HG02840 (cell line): ENCODE data around the gene ANKUB1.

Experiments used
- ATAC-seq: cut with Tn5 transposase; IDR thresholded peaks from one replicate; pipeline ENCODE4 v1.9.1; 2021; ENCODE audit warnings: mild to moderate bottlenecking, moderate library complexity, moderate number of reproducible peaks; ENCODE audit not compliant: unreplicated experiment, low FRiP score

Gene ANKUB1

DNA sequence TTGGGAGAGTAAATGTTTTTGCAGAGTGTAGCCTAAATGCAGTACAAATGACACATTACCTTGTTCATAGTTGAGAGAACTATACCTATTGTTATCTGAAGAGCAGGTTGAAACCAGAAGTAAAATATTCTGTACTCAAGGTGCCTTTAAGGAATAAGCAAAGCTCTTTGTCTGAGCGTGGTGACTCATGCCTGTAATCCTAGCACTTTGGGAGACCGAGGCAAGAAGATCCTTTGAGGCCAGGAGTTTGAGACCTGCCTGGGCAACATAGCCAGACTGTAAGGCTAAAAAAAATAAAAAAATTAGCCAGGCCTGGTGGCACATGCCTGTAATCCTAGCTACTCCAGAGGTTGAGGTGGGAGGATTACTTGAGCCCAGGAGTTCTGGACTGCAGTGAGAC lies 18.5 kb upstream of the ANKUB1 start:
- no peak for ATAC-seq

DNA sequence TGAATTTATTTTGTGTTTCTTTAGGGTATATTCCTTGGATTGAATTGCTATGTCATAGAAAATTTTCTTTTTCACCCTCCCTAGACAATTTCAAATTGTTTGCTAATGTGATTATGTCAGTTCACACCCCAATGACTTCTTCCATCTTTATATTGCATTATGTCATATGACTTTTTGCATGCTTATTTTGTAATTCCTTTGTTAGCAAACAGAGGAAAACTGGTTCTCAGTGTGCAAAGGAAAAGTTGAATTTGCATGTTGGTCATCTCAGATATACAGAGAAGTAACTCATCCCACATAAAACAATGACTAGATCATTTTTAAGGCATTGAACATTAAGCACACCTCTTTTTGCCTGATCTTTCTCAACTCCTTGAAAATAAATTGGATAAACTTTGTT lies 17.3 kb upstream of the ANKUB1 start:
- ATAC-seq: no peak

DNA sequence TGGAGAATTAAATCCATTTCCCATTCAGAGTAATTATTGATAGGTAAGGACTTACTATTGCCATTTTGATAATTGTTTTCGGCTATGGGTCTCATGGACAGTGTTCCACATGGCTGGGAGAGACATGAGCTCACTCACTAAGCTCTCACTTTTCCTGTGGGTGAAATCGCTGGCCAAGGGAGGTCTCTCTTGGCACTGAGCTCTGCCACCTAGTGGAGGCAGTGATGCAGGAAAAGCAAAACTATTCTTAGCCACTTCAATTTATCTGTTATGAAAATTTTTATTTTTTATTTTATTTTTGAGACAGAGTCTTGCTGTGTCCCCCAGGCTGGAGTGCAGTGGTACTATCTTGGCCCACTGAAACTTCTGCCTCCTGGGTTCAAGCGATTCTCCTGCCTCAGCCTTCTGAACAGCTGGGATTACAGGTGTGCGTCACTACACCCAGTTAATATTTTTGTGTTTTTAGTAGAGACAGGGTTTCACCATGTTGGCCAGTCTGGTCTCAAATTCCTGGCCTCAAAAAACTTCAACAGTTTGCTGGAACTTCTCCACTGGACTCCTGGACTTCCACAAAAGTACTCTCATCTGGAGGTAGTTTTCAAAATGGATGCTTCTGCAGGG lies 16.0 kb upstream of the ANKUB1 start:
- ATAC-seq: no peak

DNA sequence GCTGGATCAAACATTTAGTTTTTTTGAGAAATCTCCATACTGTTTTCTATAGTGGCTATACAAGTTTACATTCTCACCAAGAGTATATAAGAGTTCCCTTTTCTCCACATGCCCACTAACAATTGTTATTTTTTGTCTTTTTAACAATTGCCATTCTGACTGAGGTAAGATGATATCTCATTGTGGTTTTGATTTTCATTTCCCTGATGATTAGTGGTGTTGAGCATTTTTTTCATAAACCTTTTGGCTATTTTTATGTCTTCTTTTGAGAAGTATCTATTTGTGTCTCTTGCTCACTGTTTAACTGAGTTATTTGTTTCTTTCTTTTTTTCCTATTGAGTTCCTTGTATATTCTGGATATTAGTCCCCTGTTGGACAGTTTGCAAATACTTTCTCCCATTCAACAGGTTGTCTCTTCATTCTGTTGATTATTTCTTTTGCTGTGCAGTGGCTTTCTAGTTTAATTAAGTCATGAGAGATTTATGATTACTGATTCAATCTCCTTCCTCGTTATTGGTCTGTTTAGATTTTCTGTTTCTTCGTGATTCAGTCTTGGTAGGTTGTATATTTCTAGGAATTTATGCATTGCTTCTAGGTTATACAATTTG lies 13.9 kb upstream of the ANKUB1 start:
- ATAC-seq: no peak

DNA sequence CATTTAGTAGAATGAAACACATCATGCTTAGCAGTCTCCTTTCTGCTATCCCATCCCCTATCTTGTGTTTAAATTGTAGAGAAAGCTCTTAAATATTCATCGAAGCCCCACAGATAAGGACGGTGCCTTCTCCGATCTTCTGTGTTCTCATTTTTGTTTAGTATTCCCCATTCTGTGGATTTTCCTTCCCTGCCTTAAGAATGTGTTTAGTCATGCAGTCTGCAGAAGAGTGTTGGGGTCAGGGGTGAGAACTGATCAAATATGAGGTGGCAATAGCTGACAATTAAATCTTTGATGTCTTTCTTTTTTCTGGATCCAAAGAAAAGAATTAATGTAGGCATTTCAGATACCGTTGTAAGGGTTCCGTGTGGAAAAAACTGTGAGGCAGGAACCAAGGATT lies 9.3 kb upstream of the ANKUB1 start:
- no peak for ATAC-seq

DNA sequence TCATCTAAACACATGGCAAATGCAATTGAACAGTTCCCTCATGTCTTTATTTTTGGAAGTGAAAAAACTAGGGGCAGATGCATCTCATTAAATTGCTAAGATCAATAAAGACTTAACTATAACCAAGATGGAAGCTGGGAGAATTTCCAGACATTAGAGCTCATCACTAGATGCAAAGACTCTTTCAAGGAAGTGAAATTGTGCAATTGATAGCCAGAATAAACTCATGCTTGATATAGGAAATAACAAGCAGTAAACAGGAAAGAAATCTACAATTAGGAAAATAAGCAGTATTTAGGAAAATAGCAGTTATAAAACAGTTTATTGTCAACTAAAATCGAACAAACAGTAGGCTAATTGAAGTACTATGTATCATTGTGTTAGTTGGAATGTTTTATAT lies 8.8 kb upstream of the ANKUB1 start:
- no peak for ATAC-seq

DNA sequence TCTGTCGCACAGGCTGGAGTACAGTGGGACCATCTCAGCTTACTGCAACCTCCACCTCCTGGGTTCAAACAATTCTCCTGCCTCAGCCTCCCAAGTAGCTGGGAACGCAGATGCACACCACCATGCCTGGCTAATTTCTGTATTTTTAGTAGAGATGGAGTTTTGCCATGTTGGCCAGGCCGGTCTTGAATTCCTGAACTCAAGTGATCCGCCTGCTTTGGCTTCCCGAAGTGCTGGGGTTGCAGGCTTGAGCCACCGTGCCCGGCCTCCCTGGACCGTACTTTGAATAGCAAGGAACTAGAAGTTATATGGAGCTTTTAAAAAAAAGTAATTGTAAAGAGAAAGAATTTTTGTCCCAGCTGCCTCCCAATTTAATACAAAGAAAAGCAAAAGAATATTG lies 8.3 kb upstream of the ANKUB1 start:
- no peak for ATAC-seq

DNA sequence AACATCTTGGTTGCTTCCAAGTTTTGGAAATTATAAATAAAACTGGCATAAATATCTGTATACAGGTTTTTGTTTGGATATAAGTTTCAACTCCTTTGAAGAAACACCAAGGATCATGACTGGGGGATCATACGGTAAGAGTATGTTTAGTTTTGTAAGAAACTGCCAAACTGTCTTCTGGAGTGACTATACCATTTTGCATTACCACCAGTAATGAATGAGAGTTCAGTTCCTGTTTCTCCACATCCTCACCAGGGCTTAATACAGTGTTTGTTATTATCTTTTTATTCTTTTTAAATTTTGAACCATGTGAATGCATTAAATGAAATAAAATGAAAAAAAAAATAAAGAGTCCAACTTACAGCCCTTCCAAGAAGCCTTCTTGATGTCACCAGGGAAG lies 3.7 kb upstream of the ANKUB1 start:
- no peak for ATAC-seq

DNA sequence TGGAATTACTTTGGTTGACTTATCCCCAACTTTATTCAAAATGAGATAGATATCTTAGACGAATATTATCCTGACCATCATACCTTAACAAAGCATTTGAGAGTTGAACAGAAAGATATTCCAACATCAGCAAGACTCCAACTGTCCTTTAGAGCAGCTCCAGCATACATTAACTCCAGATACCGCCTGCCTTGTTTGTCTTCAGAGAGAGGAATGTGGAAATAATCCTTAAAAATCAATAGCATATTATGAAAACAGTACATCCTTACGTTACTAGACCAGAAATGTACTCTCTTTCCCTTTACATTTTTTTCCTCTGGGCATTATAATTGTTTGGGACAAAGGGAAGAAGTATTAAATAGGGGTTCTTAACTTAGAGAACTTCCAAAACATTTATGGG lies 1.7 kb downstream of the ANKUB1 start:
- no peak for ATAC-seq

DNA sequence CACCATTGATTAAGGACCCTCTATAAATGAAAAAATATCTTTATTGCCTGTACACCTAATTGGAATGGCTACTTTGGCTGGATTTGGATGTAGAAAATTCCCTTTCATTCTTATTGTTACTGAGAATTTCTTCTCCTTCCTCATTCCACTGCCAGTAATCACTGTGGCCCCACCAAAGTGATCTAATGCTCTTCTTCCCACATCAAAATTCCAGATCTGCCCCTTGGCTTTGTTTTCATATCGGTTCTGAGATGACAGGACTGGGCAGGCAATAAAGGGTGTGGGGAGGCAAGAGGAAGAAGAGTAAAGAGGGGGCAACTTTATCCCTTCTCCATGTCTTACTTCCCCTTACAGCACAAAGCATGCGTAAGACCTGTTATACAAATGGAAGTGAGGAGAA lies 2.1 kb downstream of the ANKUB1 start:
- ATAC-seq: no peak

DNA sequence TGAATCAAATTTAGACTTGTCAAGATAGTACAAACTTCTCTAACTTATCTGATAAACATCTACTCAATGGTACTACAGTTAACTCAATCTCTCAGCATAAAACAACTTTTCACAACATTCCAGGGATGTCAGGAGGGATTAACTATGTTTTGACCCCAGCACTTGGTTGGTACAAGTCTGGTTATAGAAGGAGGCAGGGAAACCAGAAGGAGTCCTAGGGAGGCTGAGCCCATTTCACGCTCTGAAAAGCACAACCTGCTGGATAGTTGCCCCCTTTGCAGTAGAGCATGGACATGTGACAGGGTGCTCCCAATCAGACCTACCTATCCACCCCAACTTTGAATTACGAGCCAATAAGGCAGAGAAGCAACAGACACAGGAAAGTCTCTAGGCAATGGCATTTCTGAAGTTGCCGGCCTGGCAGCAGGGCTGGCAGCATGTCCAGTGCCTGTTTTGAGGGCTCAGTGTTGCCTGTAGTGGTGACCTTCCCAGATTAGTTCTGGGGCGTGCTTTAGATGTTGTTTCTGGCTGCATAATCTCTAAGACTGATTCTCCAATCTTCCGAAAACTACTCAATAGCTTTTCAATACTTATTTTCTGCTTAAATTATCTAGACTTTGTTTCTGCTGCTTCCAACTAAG lies 8.2 kb downstream of the ANKUB1 start:
- no peak for ATAC-seq

DNA sequence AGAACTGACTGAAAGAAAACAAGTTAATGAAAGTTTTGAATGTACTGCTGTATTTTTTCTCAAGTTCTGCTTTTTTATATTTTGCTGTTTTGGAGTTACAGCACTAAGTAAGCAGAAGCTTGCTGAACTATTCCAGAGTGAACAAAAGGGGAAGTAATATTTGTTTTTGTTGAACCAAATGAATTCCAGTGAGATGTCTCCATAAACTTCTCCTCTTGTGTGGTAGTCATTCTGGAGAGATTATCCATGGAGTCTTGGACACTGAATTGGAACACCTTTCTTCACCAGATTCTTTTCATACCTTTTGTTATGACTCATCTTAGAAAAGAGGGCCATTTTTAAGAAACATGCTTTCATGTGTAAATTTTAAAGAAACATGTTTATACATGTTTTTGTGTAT lies 8.8 kb downstream of the ANKUB1 start:
- ATAC-seq: no peak

DNA sequence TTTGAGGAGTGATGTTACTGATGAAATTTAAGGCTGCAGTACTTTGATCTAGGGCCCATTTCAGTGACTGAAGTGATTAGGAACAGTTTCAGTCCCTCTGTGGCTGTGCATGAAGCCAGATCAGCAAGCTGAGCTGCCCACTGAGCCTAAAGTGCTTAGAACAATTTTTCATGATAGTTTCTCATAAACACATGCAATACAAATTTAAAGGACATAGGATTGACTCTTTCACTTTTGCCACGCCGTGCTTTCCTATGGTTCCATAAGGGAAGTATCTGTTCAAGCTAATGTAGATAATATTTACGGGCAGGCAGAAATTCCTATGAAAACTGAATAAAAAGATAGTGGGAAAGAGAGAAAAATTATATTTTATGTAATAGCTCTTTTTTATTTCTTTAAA lies 10.6 kb downstream of the ANKUB1 start:
- no peak for ATAC-seq

DNA sequence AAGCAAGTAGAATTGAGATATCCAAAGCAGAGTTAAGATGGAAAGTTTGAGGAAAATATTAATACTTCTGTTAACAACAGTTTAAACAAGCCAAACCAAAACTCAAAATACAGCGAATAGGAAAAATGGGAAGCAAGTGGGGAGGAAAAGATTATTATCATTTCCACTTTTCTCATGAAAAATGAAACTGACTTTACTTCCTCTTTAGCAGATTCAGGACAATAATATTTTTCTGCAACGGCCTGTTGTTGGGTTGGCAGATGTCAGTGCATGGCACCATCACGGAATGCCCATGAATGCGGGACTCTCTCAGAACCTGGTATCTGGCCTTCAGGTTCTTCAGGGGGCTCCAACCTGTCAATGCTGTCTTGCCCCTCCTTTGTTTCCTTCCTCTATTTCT lies 11.1 kb downstream of the ANKUB1 start:
- ATAC-seq: no peak

DNA sequence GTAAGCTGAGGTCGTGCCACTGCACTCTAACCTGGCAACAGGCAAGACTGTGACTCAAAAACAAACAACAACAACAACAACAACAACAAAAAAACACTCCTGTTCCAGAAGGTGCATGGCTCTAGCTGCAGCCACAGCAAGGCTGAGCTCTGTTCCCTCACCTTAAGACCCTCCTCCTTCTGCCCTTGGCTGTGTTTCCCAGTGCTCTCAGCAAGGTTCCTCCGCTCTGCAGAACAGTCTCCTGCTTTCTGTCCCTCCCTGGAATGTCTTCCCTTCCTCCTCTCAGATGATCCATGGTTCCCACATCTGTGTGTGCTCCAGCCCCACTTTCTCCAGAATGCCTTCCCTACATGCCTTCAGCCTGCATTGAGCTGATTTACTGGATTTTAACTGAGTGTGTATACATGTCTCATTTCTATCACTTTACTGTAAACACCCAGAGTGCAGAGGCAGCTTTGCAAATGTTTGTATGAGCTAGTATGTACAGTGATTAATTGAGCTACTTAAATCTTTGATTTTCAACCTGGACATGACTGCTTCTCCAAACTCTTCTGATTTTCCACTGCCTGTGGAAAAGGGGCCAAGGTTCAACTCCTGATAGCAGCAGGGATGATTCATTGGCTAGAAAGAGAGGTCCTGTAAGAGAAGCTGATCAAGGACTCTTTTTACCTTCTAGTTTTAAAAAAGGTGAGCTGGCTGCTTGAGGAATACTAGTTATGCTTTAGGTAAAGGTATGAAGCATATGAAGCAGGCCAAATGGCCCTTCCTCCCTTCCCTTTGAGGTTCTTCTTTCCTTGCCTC lies 14.7 kb downstream of the ANKUB1 start:
- ATAC-seq: no peak

DNA sequence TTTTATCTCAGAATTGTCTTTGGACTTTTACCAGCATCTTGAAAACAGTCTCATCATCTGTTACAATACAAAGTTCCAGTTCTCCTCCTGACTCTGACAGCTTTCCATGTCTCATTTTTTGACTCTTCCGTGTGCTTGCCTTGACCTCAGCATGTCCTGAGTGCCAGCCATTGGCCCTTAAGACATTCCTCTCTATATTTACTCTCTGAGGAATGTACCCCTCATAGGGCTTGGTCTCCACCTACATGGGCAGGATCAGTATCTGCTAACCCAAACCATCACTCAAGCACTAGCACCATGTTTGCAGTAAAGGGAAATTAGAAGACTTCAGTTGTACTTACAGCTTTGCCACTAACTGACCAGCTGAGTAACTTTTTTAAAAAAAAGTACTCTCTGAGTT lies 16.2 kb downstream of the ANKUB1 start:
- no peak for ATAC-seq

DNA sequence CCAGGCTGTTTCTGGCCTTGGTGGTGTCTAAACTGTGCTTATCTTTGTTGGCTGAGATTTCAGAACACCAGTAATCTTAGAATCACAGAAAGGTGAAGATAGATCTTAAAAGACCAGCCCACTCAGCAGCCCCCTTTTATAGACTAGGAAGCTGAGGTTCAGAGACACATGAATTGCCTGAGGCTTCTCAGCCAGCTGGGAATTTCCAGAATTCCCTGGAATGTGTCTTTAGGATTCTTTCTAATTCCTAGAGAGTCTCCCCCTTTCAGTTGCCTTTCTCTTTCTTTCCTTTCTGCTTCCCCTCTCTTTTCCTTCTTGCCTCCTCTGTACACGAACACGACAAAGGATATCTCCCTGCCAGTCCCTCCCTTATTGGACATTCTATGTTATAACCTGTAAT lies 19.5 kb downstream of the ANKUB1 start:
- ATAC-seq: no peak

DNA sequence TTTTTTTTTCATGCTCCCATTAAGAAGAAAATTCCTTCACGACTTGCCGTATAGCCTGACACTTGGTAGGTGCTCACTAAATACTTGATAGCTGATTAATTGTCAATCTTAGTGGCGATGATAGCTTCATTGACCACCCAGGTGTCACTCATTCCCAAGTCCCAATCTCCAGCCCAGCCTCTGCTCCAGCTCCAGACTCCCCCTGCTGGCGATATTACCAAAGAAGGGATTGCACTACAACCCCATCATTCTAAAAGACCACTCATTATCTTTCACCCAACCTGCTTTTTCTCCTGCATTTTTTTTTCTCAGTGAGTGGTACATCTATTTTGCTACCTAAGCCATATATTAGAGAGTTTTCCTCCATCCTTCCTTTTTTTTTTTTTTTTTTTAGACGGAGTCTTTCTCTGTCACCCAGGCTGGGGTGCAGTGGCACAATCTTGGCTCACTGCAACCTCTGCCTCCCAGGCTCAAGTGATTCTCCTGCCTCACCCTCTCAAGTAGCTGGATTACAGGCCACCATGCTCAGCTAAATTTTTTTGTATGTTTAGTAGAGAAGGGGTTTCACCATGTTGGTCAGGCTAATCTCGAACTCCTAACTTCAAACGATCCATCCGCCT lies 20.6 kb downstream of the ANKUB1 start:
- no peak for ATAC-seq

DNA sequence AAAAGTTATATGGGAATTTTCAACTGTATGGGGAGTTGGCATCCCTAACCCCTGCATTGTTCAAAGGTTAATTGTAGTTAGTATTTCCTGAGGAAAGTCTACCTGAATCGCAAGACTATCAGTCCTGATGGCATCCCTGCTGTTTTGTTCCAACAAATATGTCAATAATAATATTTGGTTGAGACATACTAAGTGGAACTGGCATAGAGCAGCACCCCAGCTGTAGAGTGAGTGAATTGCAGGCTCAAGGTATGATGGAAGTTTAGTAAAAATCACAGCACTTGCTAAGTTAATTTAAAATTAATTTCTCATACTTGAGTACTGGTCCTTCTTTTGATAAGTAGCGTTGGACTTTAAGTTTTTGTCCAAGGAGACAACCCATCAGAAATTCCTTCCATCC lies 22.1 kb downstream of the ANKUB1 start:
- ATAC-seq: no peak

DNA sequence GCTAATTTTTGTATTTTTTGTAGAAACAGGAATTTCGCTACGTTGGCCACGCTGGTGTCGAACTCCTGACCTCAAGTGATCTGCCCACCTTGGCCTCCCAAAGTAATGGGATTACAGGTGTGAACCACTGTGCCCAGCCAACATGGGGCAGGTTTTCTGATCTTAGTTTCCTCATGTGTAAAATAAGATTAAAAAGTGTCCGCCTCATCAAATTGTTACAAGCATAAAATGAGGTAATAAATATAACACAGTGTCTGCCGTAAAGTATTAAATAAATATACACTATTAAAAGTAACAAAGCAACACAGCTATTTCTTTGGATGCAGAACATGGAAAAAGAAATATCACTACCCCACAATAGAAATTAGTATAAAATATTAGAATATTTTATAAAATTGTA lies 23.6 kb downstream of the ANKUB1 start:
- no peak for ATAC-seq

DNA sequence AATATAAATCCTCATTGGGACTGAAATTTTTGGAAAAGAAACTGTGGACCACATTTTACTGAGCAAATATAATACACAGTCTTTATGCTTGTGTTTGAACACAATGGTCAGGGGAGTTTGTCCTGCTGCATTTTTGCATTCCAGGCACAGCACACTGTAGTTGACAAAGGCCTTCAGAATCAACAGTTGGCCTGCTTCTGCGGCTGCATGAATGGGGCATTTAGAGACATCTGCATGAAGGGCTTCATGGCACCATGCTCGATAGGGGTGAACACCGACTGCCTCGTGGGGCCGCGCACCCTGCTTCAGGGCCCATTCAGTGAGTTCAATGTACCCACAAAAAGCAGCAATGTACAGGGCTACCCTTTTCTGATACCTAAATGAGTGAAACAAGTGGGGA lies 24.6 kb downstream of the ANKUB1 start:
- ATAC-seq: no peak
